IPS-NIHi7 (cell line): ENCODE data around the gene CDH11.

Experiments used
- DNase-seq: peaks from one replicate; pipeline ENCODE4 v3.0.0; 2012; ENCODE audit warnings: mixed read lengths; ENCODE audit errors: extremely low spot score

The CDH11 gene

GRCh38 chr16:65116818-65117430 is 4.9 kb downstream of the CDH11 start:
- no peak for DNase-seq

GRCh38 chr16:65116216-65116615 is 5.6 kb downstream of the CDH11 start:
- no peak for DNase-seq

GRCh38 chr16:65114527-65114926 is 7.3 kb downstream of the CDH11 start:
- no peak for DNase-seq

GRCh38 chr16:65113441-65113840 is 8.4 kb downstream of the CDH11 start:
- no peak for DNase-seq

DNA sequence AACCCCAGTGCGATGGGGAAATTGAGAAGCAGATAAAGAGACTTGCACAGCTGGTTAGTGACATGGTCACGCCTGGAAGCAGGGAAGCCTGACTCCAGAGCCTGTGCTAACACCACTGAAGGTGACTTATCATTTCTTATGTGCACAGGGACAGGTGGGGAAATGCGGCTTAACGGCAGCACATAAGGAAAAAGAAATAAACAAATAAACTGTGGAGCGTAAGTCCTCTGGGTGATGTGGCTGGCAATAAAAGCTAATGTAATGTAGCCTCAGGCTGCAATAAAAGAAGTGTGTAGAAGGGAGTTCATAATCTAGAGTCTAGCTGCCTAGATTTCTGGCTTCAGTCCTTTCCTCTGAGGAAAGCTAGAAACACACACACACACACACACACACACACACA is 10.6 kb downstream of the CDH11 start:
- no peak for DNase-seq

GRCh38 chr16:65106757-65107156 is 15.1 kb downstream of the CDH11 start:
- no peak for DNase-seq

DNA sequence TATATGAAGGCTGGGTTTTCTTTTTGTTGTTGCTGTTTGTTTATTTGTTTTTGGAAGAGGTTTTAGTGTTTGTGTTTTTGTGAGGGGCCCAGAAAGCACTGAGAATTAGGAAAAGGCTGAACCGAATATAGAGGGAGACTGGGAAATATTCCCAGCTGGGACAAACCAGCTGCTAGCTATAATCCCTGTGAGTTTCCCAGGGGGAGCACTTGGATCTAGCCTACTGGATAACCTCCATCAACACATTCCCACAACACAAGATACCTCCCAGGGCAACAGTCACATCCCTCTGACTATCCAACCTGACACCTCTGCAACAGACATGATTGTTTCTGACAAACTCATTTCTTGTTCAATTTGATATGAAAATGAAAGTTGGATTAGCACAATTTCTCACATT is 16.7 kb downstream of the CDH11 start:
- DNase-seq: no peak

- no peak for DNase-seq
Observed at GRCh38 chr16:65104471-65104870, 17.4 kb downstream of the CDH11 start.

DNA sequence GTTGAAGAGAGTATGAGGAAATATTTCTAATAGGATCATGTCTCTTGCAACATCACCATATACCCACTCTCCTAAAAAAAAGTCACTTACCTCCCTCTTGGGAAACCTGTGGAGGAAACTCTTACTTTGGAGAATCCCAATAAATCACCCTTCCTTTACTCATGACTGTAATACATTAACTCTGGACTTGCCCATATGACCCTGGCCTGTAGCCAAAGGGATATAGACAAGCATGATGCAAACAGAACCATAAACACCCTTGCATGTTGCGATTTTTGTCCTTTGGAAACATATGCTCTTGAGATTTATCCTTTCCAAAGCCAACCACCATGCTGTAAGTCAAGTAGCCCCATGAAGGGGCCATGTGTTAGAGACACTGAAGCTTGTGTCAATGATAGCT is 19.5 kb downstream of the CDH11 start:
- DNase-seq: no peak

- DNase-seq: no peak
Observed at GRCh38 chr16:65101009-65101408, 20.9 kb downstream of the CDH11 start.

DNA sequence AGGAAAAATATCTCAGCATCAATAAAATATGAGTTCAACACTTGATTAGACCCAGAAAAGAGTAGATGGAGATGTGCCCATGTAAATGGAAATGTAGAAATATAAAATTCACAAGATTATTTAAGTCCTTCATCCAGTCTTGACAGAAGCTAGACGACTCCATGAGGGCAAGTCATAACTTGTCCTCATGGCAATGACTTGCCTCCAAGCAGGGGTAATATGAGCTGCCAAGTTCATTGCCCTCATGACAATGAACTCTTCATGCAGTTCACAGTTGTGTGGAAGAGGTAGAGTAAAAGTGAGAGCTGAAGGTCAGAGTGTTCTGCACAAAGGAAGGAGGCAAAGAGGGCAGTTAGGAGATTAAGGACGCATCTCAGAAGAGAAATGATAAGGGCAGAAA is 22.3 kb downstream of the CDH11 start:
- no peak for DNase-seq

DNA sequence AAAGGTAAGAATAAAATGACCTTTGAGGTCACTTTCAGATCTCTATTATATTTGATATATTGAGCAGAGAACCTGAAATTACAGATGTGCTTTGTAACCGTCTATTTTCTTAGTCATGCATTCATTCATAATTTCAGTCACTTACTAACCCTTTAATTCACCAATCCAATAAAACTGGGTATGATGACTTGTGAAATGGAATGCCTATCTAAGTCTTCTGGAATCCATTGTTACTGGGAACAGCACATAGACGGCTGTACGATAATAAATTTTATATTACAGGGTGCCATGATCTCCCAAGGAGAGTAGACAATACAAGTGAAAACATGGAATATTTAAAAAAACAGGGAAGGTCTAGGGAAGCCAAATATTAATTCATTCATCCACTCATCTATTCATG is 22.9 kb downstream of the CDH11 start:
- no peak for DNase-seq

GRCh38 chr16:65097296-65097695 is 24.6 kb downstream of the CDH11 start:
- no peak for DNase-seq

DNA sequence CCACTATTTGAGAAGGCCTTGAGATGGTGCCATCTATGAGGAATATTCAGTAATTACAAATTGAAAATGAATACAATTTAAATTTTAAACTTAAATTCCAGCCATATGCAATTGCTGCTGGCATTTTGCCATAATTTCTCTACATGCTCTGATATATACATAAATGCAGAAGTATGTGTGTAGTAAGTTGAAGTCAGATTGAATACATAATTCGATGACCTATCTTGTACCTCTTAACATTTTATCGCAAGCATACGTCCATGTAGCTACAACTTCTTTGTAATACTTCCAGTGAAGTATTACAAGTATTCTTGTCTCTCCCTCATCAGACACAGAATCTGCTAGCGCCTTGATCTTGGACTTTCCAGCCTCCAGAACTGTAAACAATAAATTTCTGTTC is 26.0 kb downstream of the CDH11 start:
- DNase-seq: no peak

DNA sequence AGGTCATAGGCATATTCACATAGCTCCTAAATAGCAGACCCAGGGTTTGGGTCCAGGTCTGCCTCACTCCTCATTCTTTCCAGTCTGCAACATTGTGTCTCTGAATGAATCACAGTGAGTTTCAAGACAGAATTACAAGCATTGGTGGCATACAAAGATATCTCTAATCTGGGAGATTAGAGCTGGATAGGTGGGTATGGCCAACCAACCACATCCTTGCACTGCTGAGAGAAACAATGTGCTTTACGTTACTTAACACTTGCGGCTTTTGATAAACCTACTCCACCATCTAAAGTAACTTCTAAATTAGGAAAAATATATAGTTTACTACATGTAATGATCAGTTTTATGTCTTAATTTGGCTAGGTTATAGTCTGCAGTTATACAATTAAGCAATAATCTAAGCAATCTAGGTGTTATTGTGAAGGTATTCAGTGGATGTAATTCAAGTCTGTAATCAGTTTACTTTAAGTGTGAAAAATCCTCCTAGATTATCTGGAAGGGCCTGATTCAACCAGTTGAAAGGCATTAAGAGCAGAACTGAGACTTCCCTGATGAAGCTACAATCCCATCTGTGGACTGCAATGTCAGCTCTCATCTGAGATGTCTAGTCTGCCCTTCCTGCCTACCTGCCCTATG is 26.7 kb downstream of the CDH11 start:
- DNase-seq: no peak

DNA sequence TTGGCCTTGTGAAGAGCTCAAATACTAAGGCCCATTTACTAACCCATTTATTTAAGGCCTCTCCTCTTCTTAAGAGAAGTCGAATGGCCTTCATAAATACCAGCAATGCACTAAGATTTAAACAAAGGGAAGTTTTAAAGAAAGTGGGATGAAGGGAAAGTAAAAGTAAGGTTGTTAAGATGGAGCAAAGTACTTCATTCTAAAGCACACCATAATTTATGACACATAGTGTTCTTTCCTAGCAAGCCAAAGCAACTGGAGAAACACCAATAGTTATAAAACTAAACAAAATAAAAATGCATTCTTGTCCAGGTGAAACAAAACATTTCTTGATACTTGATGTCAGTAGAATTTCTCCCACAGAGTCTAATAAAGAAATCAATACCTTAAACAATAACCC is 27.9 kb downstream of the CDH11 start:
- DNase-seq: no peak

GRCh38 chr16:65083164-65083857 is 38.6 kb downstream of the CDH11 start:
- DNase-seq: no peak

GRCh38 chr16:65079549-65079948 is 42.3 kb downstream of the CDH11 start:
- no peak for DNase-seq

- no peak for DNase-seq
Observed at GRCh38 chr16:65077181-65077580, 44.7 kb downstream of the CDH11 start.

- DNase-seq: no peak
Observed at GRCh38 chr16:65075877-65076276, 46.0 kb downstream of the CDH11 start.

- no peak for DNase-seq
Observed at GRCh38 chr16:65071433-65072311, 50.2 kb downstream of the CDH11 start.

GRCh38 chr16:65070831-65071432 is 50.9 kb downstream of the CDH11 start:
- peak; percentile 67 for DNase-seq
